ENCODE measurements around the gene WWC2. TPM values are rescaled to one million over a fixed set of nuclear protein-coding genes. Genes with fewer than 3 reads are reported as not detected.

WWC2 gene
- total and polyA plus RNA-seq, 7 donors = 2.9 to 15.5 (median 7.8) TPM

DNA sequence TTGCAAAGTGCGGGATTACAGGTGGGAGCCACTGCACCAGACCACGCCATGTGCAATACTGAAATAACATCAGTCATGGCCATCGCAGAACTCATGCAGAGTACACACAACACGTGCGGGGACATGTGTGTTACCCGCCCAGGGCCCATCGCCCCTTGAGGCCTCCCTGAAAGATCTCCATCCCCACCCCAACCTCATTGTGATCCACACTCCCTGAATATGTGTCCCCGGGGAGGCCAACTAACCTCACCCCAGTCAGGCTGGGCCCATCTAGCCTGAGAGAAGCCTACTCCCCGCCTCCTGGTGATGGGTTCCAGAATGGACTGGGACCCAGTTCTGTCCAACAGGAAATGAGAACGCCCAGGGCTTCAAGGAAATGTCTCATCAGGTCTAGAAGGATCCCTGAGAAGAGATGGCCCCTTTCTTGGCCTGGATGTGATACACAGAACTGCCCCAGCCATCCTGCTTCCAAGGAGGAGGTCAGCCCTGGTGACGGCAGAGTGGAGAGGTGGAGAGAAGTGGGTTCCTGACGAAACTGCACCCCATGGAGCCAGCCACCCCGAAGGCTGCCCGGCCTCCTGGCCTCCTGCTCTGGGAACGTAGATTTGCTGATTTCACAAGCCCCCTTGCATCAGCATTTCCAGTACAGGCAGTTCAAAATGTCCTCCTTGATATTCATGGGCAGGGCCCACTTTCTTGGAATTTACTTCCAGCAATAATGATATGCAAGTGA is 245.6 kb downstream of the WWC2 start:
- WGBS, 3 donors = 89 to 92% (median 89%) methylated on average over 15 of the region's 15 CpGs
- Histone ChIP-seq H3K27ac (no peak overlapping the region), H3K4me1 (no peaks in the 10 kb centered on the region), H3K36me3 (ENCODE audit: insufficient read depth in 1 of 2, low read depth in 1 of 2) (no peaks in the 10 kb centered on the region), H3K27me3 (ENCODE audit: insufficient read depth in 3 of 3, low read length in 2 of 3) (peaks cover 0 to 8% (median 4%) of the 10 kb centered on the region in 3 donors), H3K9me3 (no peaks in the 10 kb centered on the region), H3K4me3 (no peak overlapping the region)
- ATAC-seq = no peak
- no peak for DNase-seq
- TF ChIP-seq, protein P1, sequence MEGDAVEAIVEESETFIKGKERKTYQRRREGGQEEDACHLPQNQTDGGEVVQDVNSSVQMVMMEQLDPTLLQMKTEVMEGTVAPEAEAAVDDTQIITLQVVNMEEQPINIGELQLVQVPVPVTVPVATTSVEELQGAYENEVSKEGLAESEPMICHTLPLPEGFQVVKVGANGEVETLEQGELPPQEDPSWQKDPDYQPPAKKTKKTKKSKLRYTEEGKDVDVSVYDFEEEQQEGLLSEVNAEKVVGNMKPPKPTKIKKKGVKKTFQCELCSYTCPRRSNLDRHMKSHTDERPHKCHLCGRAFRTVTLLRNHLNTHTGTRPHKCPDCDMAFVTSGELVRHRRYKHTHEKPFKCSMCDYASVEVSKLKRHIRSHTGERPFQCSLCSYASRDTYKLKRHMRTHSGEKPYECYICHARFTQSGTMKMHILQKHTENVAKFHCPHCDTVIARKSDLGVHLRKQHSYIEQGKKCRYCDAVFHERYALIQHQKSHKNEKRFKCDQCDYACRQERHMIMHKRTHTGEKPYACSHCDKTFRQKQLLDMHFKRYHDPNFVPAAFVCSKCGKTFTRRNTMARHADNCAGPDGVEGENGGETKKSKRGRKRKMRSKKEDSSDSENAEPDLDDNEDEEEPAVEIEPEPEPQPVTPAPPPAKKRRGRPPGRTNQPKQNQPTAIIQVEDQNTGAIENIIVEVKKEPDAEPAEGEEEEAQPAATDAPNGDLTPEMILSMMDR (IDR thresholded peaks at IDR 0.05) = no peak
- intact Hi-C loops (cut with DNase I) = no loop called here

- DNase-seq = no peak
- ATAC-seq = no peak
- H3K27ac ChIP-seq = no peak overlapping the region
- WGBS, 3 donors = 67 to 78% (median 72%) methylated on average over 4 of the region's 4 CpGs
- H3K9me3 ChIP-seq = no peaks in the 10 kb centered on the region
- H3K4me3 ChIP-seq = no peak overlapping the region
- peaks cover 0 to 8% (median 4%) of the 10 kb centered on the region in 3 donors for H3K27me3 ChIP-seq (ENCODE audit: insufficient read depth in 3 of 3, low read length in 2 of 3)
- no peaks in the 10 kb centered on the region for H3K36me3 ChIP-seq (ENCODE audit: insufficient read depth in 1 of 2, low read depth in 1 of 2)
- intact Hi-C loops (cut with DNase I) = no loop called here
- TF ChIP-seq, protein P1 (IDR thresholded peaks at IDR 0.05) = no peak
- no peaks in the 10 kb centered on the region for H3K4me1 ChIP-seq
Measured at GRCh38 chr4:183345261-183345660, 246.2 kb downstream of the WWC2 start.

DNA sequence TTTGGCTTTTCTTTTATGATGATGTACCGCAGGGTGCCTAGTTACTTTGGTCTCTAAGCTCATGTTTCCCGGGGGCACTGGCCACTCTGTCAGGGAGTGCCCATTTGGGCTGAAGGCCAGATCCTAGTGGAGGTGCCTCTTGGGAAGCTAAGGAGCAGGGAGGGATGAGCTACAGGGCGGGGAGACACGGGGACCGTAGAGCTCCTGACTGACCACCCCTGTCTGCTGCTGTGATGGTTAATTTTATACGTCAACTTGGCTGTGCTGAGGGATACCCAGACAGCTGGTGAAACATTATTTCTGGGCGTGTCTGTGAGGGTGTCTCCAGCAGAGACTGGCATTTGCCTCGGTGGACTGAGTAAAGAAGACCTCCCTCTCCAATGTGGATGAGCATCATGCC is 248.1 kb downstream of the WWC2 start:
- H3K4me3 ChIP-seq = no peak overlapping the region
- no peaks in the 10 kb centered on the region for H3K36me3 ChIP-seq (ENCODE audit: insufficient read depth in 1 of 2, low read depth in 1 of 2)
- H3K27ac ChIP-seq = no peak overlapping the region
- H3K9me3 ChIP-seq = no peaks in the 10 kb centered on the region
- DNase-seq = no peak
- peaks cover 0 to 11% (median 4%) of the 10 kb centered on the region in 3 donors for H3K27me3 ChIP-seq (ENCODE audit: insufficient read depth in 3 of 3, low read length in 2 of 3)
- WGBS, 3 donors = 57 to 64% (median 63%) methylated on average over 8 of the region's 8 CpGs
- ATAC-seq = no peak
- intact Hi-C loops (cut with DNase I) = no loop called here
- H3K4me1 ChIP-seq = no peaks in the 10 kb centered on the region
- TF ChIP-seq, protein P1 (IDR thresholded peaks at IDR 0.05) = no peak

DNA sequence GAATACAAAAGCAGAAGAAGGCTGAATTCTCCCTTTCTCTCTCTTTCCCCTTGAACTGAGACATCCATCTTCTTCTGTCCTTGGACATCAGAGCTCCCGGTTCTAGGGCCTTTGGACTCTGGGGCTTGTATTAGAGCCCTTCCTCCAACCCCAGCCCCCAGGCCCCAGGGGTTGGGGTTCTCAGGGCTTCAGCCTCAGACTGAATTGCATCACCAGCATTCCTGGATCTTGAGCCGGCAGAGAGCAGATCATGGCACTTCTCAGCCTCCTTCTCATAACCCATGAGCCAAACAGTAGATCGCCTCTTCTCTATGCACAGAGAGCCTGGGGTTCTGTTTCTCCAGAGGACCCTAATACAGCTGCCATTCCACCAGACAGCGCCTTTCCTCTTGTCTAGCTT is 248.5 kb downstream of the WWC2 start:
- ATAC-seq (no peak), DNase-seq (no peak)
- H3K4me1 ChIP-seq = no peaks in the 10 kb centered on the region
- no peaks in the 10 kb centered on the region for H3K9me3 ChIP-seq
- TF ChIP-seq, protein P1 (IDR thresholded peaks at IDR 0.05) = no peak
- no peaks in the 10 kb centered on the region for H3K36me3 ChIP-seq (ENCODE audit: insufficient read depth in 1 of 2, low read depth in 1 of 2)
- WGBS, 3 donors = 84 to 92% (median 84%) methylated on average over 4 of the region's 4 CpGs
- intact Hi-C loops (cut with DNase I) = no loop called here
- no peak overlapping the region for H3K27ac ChIP-seq
- no peak overlapping the region for H3K4me3 ChIP-seq
- H3K27me3 ChIP-seq (ENCODE audit: insufficient read depth in 3 of 3, low read length in 2 of 3) = peaks cover 0 to 11% (median 3%) of the 10 kb centered on the region in 3 donors

- H3K27ac ChIP-seq = no peak overlapping the region
- TF ChIP-seq, protein P1 (IDR thresholded peaks at IDR 0.05) = no peak
- no peaks in the 10 kb centered on the region for H3K9me3 ChIP-seq
- H3K4me1 ChIP-seq = no peaks in the 10 kb centered on the region
- no peak overlapping the region for H3K4me3 ChIP-seq
- intact Hi-C loops (cut with DNase I) = no loop called here
- H3K36me3 ChIP-seq (ENCODE audit: insufficient read depth in 1 of 2, low read depth in 1 of 2) = no peaks in the 10 kb centered on the region
- DNase-seq (no peak), ATAC-seq (no peak)
- WGBS, 3 donors = 89 to 90% (median 89%) methylated on average over 12 of the region's 12 CpGs
- peaks cover 0 to 11% (median 2%) of the 10 kb centered on the region in 3 donors for H3K27me3 ChIP-seq (ENCODE audit: insufficient read depth in 3 of 3, low read length in 2 of 3)
Measured at GRCh38 chr4:183348136-183348535, 249.1 kb downstream of the WWC2 start.

All from psoas muscle (tissue), 8 donors.